ENCODE results near the gene FTO.

Gene FTO

GRCh38 chr16:53804467-53804866, 100.5 kb downstream of the FTO start:
- no CpG with 5 or more reads among the region's 7 CpGs for WGBS, 2 donors (ENCODE audit: extremely low coverage in 2 of 2, insufficient read length in 2 of 2, insufficient replicate concordance in 1 of 2)
- DNase-seq (ENCODE audit: low spot score), result no peak
- no peak overlapping the region for H3K14ac ChIP-seq (ENCODE audit: low read length)
- H2AK5ac ChIP-seq (ENCODE audit: low read depth, low read length), result no peak overlapping the region
- H3K36me3 ChIP-seq (replicated peaks in 1 of 2; ENCODE audit: control insufficient read depth in 2 of 2, insufficient read depth in 2 of 2, low read length in 2 of 2), result no peaks in the 10 kb centered on the region
- H3K27me3 ChIP-seq (ENCODE audit: control insufficient read depth in 3 of 3, insufficient read depth in 3 of 3, low read depth in 1 of 3, low read length in 3 of 3), result no peaks in the 10 kb centered on the region
- H3K4me1 ChIP-seq (ENCODE audit: control insufficient read depth in 2 of 2, insufficient read depth in 1 of 2, low read depth in 1 of 2, low read length in 2 of 2), result peaks cover 0 to 2% of the 10 kb centered on the region in 2 donors
- no peak overlapping the region for H2BK5ac ChIP-seq (ENCODE audit: low read length)
- no peak overlapping the region for H4K91ac ChIP-seq (ENCODE audit: low read depth, low read length, poor library complexity)
- H3K9ac ChIP-seq (ENCODE audit: low read depth, low read length, poor library complexity), result no peak overlapping the region
- no peak overlapping the region for H2AFZ ChIP-seq (ENCODE audit: low read length)
- no peak overlapping the region for H3K18ac ChIP-seq (ENCODE audit: low read length)
- no peak overlapping the region for H3K23ac ChIP-seq (ENCODE audit: low read depth, low read length, poor library complexity)
- H3K79me1 ChIP-seq (ENCODE audit: low read depth, low read length), result no peaks in the 10 kb centered on the region
- H3K4me2 ChIP-seq (ENCODE audit: insufficient read depth, low read length, poor library complexity, severe bottlenecking), result no peak overlapping the region
- no peak overlapping the region for H3K27ac ChIP-seq (replicated peaks; ENCODE audit: low read length)
- H4K8ac ChIP-seq (ENCODE audit: low read depth, low read length), result no peak overlapping the region
- H2BK15ac ChIP-seq (ENCODE audit: low read length), result no peak overlapping the region
- H2BK120ac ChIP-seq (ENCODE audit: low read depth, low read length), result no peak overlapping the region
- no peak overlapping the region for H3K4me3 ChIP-seq (ENCODE audit: low read length in 2 of 2)
- peaks cover 0 to 4% of the 10 kb centered on the region in 2 donors for H3K9me3 ChIP-seq (replicated peaks in 1 of 2; ENCODE audit: control insufficient read depth in 2 of 2, insufficient read depth in 1 of 2, low read depth in 1 of 2, low read length in 2 of 2)
- H2BK12ac ChIP-seq (ENCODE audit: low read length), result no peak overlapping the region
- H3K4ac ChIP-seq (ENCODE audit: low read length), result no peak overlapping the region

DNA sequence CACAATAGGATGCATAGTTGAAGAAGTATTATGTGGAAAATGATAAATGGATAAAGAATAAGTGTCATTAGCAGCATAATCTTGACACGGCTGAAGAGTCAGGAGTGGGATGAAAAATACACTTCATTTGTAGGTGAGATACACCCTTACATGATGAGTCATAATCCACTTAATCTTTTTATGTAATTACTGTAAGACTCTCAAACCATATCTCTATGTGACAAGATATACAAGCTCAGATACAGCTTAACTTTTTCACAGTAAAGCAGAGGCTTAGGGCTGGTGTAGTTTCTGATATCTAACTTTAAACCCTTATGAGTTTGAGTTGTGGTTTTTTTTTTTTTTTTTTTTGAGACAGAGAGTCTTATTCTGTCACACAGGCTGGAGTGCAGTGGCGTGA, 101.2 kb downstream of the FTO start:
- Histone ChIP-seq H3K4me1 (ENCODE audit: control insufficient read depth in 2 of 2, insufficient read depth in 1 of 2, low read depth in 1 of 2, low read length in 2 of 2) (peaks cover 0 to 2% of the 10 kb centered on the region in 2 donors), H3K79me1 (ENCODE audit: low read depth, low read length) (no peaks in the 10 kb centered on the region)
- DNase-seq (ENCODE audit: low spot score), result no peak

GRCh38 chr16:53805752-53806151, 101.8 kb downstream of the FTO start:
- peak overlapping the region; percentile 15 for H3K18ac ChIP-seq (ENCODE audit: low read length)
- no peak overlapping the region for H4K91ac ChIP-seq (ENCODE audit: low read depth, low read length, poor library complexity)
- H2BK5ac ChIP-seq (ENCODE audit: low read length), result no peak overlapping the region
- H3K9me3 ChIP-seq (replicated peaks in 1 of 2; ENCODE audit: control insufficient read depth in 2 of 2, insufficient read depth in 1 of 2, low read depth in 1 of 2, low read length in 2 of 2), result peaks cover 0 to 4% of the 10 kb centered on the region in 2 donors
- no peaks in the 10 kb centered on the region for H3K27me3 ChIP-seq (ENCODE audit: control insufficient read depth in 3 of 3, insufficient read depth in 3 of 3, low read depth in 1 of 3, low read length in 3 of 3)
- H3K4ac ChIP-seq (ENCODE audit: low read length), result no peak overlapping the region
- no peak overlapping the region for H2BK120ac ChIP-seq (ENCODE audit: low read depth, low read length)
- H3K9ac ChIP-seq (ENCODE audit: low read depth, low read length, poor library complexity), result no peak overlapping the region
- no CpG with 5 or more reads among the region's 4 CpGs for WGBS, 2 donors (ENCODE audit: extremely low coverage in 2 of 2, insufficient read length in 2 of 2, insufficient replicate concordance in 1 of 2)
- no peak overlapping the region for H3K4me2 ChIP-seq (ENCODE audit: insufficient read depth, low read length, poor library complexity, severe bottlenecking)
- peaks cover 0 to 3% of the 10 kb centered on the region in 2 donors for H3K4me1 ChIP-seq (ENCODE audit: control insufficient read depth in 2 of 2, insufficient read depth in 1 of 2, low read depth in 1 of 2, low read length in 2 of 2)
- H2BK15ac ChIP-seq (ENCODE audit: low read length), result no peak overlapping the region
- no peak for DNase-seq (ENCODE audit: low spot score)
- H3K27ac ChIP-seq (replicated peaks; ENCODE audit: low read length), result no peak overlapping the region
- H2BK12ac ChIP-seq (ENCODE audit: low read length), result no peak overlapping the region
- H3K14ac ChIP-seq (ENCODE audit: low read length), result no peak overlapping the region
- H3K79me1 ChIP-seq (ENCODE audit: low read depth, low read length), result no peaks in the 10 kb centered on the region
- no peak overlapping the region for H2AK5ac ChIP-seq (ENCODE audit: low read depth, low read length)
- H4K8ac ChIP-seq (ENCODE audit: low read depth, low read length), result no peak overlapping the region
- H3K36me3 ChIP-seq (replicated peaks in 1 of 2; ENCODE audit: control insufficient read depth in 2 of 2, insufficient read depth in 2 of 2, low read length in 2 of 2), result peaks cover 0 to 3% of the 10 kb centered on the region in 2 donors
- H3K4me3 ChIP-seq (ENCODE audit: low read length in 2 of 2), result peak overlapping the region in 1 of 2 donors; percentile 1
- peak overlapping the region; percentile 11 for H3K23ac ChIP-seq (ENCODE audit: low read depth, low read length, poor library complexity)
- no peak overlapping the region for H2AFZ ChIP-seq (ENCODE audit: low read length)

More for the DNA sequence above, 101.2 kb downstream of the FTO start:
- no CpG with 5 or more reads among the region's 2 CpGs for WGBS, 2 donors (ENCODE audit: extremely low coverage in 2 of 2, insufficient read length in 2 of 2, insufficient replicate concordance in 1 of 2)
- H3K4me2 ChIP-seq (ENCODE audit: insufficient read depth, low read length, poor library complexity, severe bottlenecking), result no peak overlapping the region
- H3K4ac ChIP-seq (ENCODE audit: low read length), result no peak overlapping the region
- no peak overlapping the region for H2BK15ac ChIP-seq (ENCODE audit: low read length)
- no peak overlapping the region for H4K8ac ChIP-seq (ENCODE audit: low read depth, low read length)
- H3K4me3 ChIP-seq (ENCODE audit: low read length in 2 of 2), result no peak overlapping the region
- no peak overlapping the region for H2BK5ac ChIP-seq (ENCODE audit: low read length)
- no peak overlapping the region for H2BK120ac ChIP-seq (ENCODE audit: low read depth, low read length)
- no peak overlapping the region for H2AFZ ChIP-seq (ENCODE audit: low read length)
- no peaks in the 10 kb centered on the region for H3K27me3 ChIP-seq (ENCODE audit: control insufficient read depth in 3 of 3, insufficient read depth in 3 of 3, low read depth in 1 of 3, low read length in 3 of 3)
- no peak overlapping the region for H3K9ac ChIP-seq (ENCODE audit: low read depth, low read length, poor library complexity)
- H3K18ac ChIP-seq (ENCODE audit: low read length), result no peak overlapping the region
- no peak overlapping the region for H3K27ac ChIP-seq (replicated peaks; ENCODE audit: low read length)
- H2BK12ac ChIP-seq (ENCODE audit: low read length), result no peak overlapping the region
- H4K91ac ChIP-seq (ENCODE audit: low read depth, low read length, poor library complexity), result no peak overlapping the region
- H3K14ac ChIP-seq (ENCODE audit: low read length), result no peak overlapping the region
- H3K23ac ChIP-seq (ENCODE audit: low read depth, low read length, poor library complexity), result no peak overlapping the region
- peaks cover 0 to 4% of the 10 kb centered on the region in 2 donors for H3K9me3 ChIP-seq (replicated peaks in 1 of 2; ENCODE audit: control insufficient read depth in 2 of 2, insufficient read depth in 1 of 2, low read depth in 1 of 2, low read length in 2 of 2)
- H2AK5ac ChIP-seq (ENCODE audit: low read depth, low read length), result no peak overlapping the region
- peaks cover 0 to under 1% of the 10 kb centered on the region in 2 donors for H3K36me3 ChIP-seq (replicated peaks in 1 of 2; ENCODE audit: control insufficient read depth in 2 of 2, insufficient read depth in 2 of 2, low read length in 2 of 2)

DNA sequence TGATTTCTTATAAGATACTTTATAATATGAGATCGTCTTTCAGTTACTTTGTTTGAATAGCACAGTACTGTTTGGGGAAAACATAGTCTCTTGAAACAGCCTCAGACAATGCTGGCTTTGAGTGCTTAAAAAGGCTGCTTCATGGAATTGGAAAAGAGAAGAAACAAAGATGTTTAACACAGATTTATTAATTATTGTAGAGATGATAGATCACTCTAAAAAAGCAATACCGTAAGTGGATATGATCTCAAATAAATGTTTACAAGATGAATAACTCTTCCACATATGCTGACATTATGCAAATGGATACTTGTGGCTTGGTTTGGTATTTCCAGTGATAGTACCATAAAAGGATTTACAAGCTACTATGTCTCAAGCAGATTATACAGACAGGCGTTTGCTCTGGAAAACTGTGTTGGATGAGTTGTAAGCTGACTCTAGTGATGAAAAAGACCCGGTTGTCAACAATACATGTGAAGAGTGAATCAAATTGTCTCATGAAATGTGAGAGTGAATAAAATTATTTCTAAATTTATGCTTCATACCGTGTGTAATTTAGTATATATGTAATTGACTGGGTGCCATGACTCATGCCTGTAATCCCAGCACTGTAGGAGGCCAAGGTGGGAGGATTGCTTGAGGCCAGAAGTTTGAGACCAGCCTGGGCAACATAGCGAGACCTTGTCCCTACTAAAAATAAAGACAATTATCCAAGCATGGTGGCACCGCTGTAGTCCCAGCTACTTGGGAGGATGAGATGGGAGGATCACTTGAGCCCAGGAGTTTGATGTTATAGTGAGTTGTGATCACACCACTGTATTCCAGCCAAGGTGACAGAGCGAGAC, 105.4 kb downstream of the FTO start:
- no CpG with 5 or more reads among the region's 8 CpGs for WGBS, 2 donors (ENCODE audit: extremely low coverage in 2 of 2, insufficient read length in 2 of 2, insufficient replicate concordance in 1 of 2)

More for the DNA sequence above, 105.4 kb downstream of the FTO start:
- Histone ChIP-seq H3K18ac (ENCODE audit: low read length) (no peak overlapping the region), H3K4me3 (ENCODE audit: low read length in 2 of 2) (no peak overlapping the region), H3K23ac (ENCODE audit: low read depth, low read length, poor library complexity) (no peak overlapping the region), H3K4me2 (ENCODE audit: insufficient read depth, low read length, poor library complexity, severe bottlenecking) (no peak overlapping the region), H3K27me3 (ENCODE audit: control insufficient read depth in 3 of 3, insufficient read depth in 3 of 3, low read depth in 1 of 3, low read length in 3 of 3) (no peaks in the 10 kb centered on the region), H3K9ac (ENCODE audit: low read depth, low read length, poor library complexity) (no peak overlapping the region), H2BK12ac (ENCODE audit: low read length) (no peak overlapping the region), H3K27ac (replicated peaks; ENCODE audit: low read length) (no peak overlapping the region), H4K91ac (ENCODE audit: low read depth, low read length, poor library complexity) (no peak overlapping the region), H2AFZ (ENCODE audit: low read length) (no peak overlapping the region), H3K79me1 (ENCODE audit: low read depth, low read length) (no peaks in the 10 kb centered on the region), H3K4me1 (ENCODE audit: control insufficient read depth in 2 of 2, insufficient read depth in 1 of 2, low read depth in 1 of 2, low read length in 2 of 2) (peaks cover 0 to 3% of the 10 kb centered on the region in 2 donors), H3K4ac (ENCODE audit: low read length) (no peak overlapping the region), H2BK120ac (ENCODE audit: low read depth, low read length) (no peak overlapping the region), H4K8ac (ENCODE audit: low read depth, low read length) (no peak overlapping the region), H3K36me3 (replicated peaks in 1 of 2; ENCODE audit: control insufficient read depth in 2 of 2, insufficient read depth in 2 of 2, low read length in 2 of 2) (peaks cover 0 to 28% of the 10 kb centered on the region in 2 donors), H2AK5ac (ENCODE audit: low read depth, low read length) (no peak overlapping the region), H2BK5ac (ENCODE audit: low read length) (no peak overlapping the region), H2BK15ac (ENCODE audit: low read length) (no peak overlapping the region), H3K14ac (ENCODE audit: low read length) (no peak overlapping the region), H3K9me3 (replicated peaks in 1 of 2; ENCODE audit: control insufficient read depth in 2 of 2, insufficient read depth in 1 of 2, low read depth in 1 of 2, low read length in 2 of 2) (no peaks in the 10 kb centered on the region)
- DNase-seq (ENCODE audit: low spot score), result no peak

Measured in neuronal stem cell (in vitro differentiated cells).